Ovary (tissue), 3 donors: Measurements from ENCODE around the gene SEMA6B.

ENCODE experiments used
- CTCF ChIP-seq, 3 donors: fragments of 450-650 bp in 2 of 3; fragments of 200-600 bp in 1 of 3; IDR thresholded peaks; one replicate each; pipeline versions ENCODE4 v1.5.1 to v1.8.0; 2016 to 2022; ENCODE audit warnings: antibody characterized with exemption in 3 of 3, mild to moderate bottlenecking in 1 of 3
- EP300 ChIP-seq: sonication (generic); formaldehyde crosslinking; IDR thresholded peaks from one replicate; pipeline ENCODE4 v1.6.1; 2017; ENCODE audit warnings: antibody characterized with exemption
- POLR2A ChIP-seq: fragments of 450-650 bp; IDR thresholded peaks from one replicate; pipeline ENCODE4 v1.6.1; 2017; ENCODE audit warnings: antibody characterized with exemption, mild to moderate bottlenecking, moderate library complexity
- donor health status: DM: no; HTN: no; CAD: no.

GRCh38 chr19:4494691-4495064, 64.8 kb downstream of the SEMA6B start:
- TF ChIP-seq CTCF (IDR thresholded peaks at IDR 0.05) (no peak), EP300 (no peak), POLR2A (no peak)
